ENCODE measurements around the gene EPS15.

DNA sequence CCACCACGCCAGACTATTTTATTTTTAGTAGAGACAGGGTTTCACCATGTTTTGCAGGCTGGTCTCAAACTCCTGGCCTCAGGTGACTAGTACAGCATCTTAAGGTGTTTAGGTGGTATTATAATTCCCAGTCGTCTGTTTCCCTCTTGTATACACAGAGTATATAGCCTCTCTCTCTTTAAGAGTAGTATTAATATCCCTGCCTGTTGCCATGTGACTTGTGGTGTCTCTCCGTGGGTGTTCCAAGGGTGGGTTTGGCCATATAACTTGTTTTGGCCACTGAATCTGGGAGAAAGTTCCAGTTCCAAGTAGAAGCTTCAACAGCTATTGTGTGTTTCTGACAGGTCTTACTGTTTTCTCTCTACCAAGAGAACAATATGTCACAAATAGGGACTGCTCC, 29.6 kb downstream of the EPS15 start:
- TF ChIP-seq, protein P1, sequence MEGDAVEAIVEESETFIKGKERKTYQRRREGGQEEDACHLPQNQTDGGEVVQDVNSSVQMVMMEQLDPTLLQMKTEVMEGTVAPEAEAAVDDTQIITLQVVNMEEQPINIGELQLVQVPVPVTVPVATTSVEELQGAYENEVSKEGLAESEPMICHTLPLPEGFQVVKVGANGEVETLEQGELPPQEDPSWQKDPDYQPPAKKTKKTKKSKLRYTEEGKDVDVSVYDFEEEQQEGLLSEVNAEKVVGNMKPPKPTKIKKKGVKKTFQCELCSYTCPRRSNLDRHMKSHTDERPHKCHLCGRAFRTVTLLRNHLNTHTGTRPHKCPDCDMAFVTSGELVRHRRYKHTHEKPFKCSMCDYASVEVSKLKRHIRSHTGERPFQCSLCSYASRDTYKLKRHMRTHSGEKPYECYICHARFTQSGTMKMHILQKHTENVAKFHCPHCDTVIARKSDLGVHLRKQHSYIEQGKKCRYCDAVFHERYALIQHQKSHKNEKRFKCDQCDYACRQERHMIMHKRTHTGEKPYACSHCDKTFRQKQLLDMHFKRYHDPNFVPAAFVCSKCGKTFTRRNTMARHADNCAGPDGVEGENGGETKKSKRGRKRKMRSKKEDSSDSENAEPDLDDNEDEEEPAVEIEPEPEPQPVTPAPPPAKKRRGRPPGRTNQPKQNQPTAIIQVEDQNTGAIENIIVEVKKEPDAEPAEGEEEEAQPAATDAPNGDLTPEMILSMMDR (IDR thresholded peaks at IDR 0.05) = no peak
- TF ChIP-seq EZH2 (IDR thresholded peaks at IDR 0.05) (no peak), EZH2phosphoT487 (IDR thresholded peaks at IDR 0.05) (no peak)

Data from neural progenitor cell (in vitro differentiated cells).